AG10803 (cell line): Measurements from ENCODE around the gene STEAP1B.

Experiments used
- DNase-seq: peaks from one replicate; pipeline ENCODE4 v3.0.0; 2010; ENCODE audit warnings: low read depth
- H3K4me3 ChIP-seq: 2 replicates; pipeline ENCODE4 v1.5.1; 2011; ENCODE audit warnings: mild to moderate bottlenecking, low read length, control low read depth
- CTCF ChIP-seq: conservative IDR thresholded peaks from 2 replicates; pipeline ENCODE4 v1.5.1; 2011; ENCODE audit warnings: mild to moderate bottlenecking, low read length, control low read depth, inconsistent platforms

The STEAP1B gene

GRCh38 chr7:22477262-22477661, 22.7 kb downstream of the STEAP1B start:
- no peak for TF ChIP-seq CTCF
- no peak overlapping the region for H3K4me3 ChIP-seq
- no peak for DNase-seq

- no peak for DNase-seq
- no peak overlapping the region for H3K4me3 ChIP-seq
- TF ChIP-seq CTCF, result no peak
Measured at GRCh38 chr7:22476824-22477223, 23.2 kb downstream of the STEAP1B start.

GRCh38 chr7:22474645-22475044, 25.3 kb downstream of the STEAP1B start:
- no peak for TF ChIP-seq CTCF
- DNase-seq, result no peak
- no peak overlapping the region for H3K4me3 ChIP-seq

- no peak overlapping the region for H3K4me3 ChIP-seq
- no peak for TF ChIP-seq CTCF
Measured at GRCh38 chr7:22470981-22471380, 29.0 kb downstream of the STEAP1B start.

GRCh38 chr7:22469371-22470143, 30.4 kb downstream of the STEAP1B start:
- DNase-seq, result no peak
- TF ChIP-seq CTCF, result no peak

More at GRCh38 chr7:22470981-22471380, 29.0 kb downstream of the STEAP1B start:
- no peak for DNase-seq

GRCh38 chr7:22468609-22469008, 31.4 kb downstream of the STEAP1B start:
- no peak overlapping the region for H3K4me3 ChIP-seq

More at GRCh38 chr7:22469371-22470143, 30.4 kb downstream of the STEAP1B start:
- H3K4me3 ChIP-seq, result no peak overlapping the region

More at GRCh38 chr7:22468609-22469008, 31.4 kb downstream of the STEAP1B start:
- no peak for TF ChIP-seq CTCF
- DNase-seq, result no peak
